Cardiac fibroblast (primary cell): Measurements from ENCODE around the gene PAH.
"Not testable (repeated sequence)": the region's sequence is repeated elsewhere in the genome, so short reads cannot be mapped to it uniquely, and the experiment has no call there.

Experiments used
- DNase-seq, 2 donors: peaks; one replicate each; pipeline versions ENCODE4 v3.0.0 to v3.0.0-alpha.2; 2010; ENCODE audit warnings: low read depth in 2 of 2
- H3K4me3 ChIP-seq, 2 donors: replicated peaks in 1 of 2; 1 replicate in 1 of 2; 2 replicates in 1 of 2; pipeline ENCODE4 v1.5.1; 2011; ENCODE audit warnings: low read depth in 2 of 2, low read length in 2 of 2, mild to moderate bottlenecking in 2 of 2, moderate library complexity in 1 of 2
- TF ChIP-seq, protein P1 (sequence below): IDR thresholded peaks from one replicate; pipeline ENCODE4 v1.5.1; 2011; ENCODE audit warnings: low read depth, mild to moderate bottlenecking, low read length, inconsistent platforms

PAH gene

DNA sequence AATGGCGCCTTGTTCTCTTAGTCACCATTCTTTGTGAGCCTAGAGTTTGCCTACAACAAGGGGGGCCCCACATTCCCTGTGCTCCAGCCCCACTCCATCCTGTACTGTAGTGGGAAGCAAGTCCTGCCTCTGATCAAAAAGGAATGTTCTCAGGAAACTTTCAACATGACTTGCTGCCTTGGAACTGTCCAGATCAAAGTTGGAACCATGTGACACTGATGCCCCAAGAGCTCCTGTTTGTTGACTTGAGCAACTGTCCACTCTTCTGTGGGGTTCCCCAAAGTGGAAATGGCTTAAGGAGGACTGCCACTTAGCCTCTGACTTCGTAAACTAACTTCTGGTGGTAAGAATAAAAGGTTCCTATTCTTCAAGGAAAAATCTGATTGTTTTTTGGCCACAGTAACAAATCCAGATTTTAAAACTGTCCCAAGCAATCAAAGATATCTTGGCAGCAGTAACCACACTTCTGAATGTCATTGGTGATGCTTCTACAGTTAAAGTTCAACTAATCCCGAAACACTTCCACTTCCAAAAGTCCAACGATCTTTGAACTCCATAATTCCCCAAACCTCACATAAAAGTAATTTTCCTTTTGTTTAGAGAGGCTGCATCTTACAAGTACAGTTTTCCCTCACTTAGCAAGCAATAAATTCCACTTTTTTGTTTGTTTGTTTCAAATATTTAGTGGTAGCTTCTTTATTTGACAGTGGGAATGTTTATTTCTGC, 67.2 kb downstream of the PAH start:
- DNase-seq, result no peak
- TF ChIP-seq, protein P1, sequence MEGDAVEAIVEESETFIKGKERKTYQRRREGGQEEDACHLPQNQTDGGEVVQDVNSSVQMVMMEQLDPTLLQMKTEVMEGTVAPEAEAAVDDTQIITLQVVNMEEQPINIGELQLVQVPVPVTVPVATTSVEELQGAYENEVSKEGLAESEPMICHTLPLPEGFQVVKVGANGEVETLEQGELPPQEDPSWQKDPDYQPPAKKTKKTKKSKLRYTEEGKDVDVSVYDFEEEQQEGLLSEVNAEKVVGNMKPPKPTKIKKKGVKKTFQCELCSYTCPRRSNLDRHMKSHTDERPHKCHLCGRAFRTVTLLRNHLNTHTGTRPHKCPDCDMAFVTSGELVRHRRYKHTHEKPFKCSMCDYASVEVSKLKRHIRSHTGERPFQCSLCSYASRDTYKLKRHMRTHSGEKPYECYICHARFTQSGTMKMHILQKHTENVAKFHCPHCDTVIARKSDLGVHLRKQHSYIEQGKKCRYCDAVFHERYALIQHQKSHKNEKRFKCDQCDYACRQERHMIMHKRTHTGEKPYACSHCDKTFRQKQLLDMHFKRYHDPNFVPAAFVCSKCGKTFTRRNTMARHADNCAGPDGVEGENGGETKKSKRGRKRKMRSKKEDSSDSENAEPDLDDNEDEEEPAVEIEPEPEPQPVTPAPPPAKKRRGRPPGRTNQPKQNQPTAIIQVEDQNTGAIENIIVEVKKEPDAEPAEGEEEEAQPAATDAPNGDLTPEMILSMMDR, result no peak
- H3K4me3 ChIP-seq, result no peak overlapping the region

DNA sequence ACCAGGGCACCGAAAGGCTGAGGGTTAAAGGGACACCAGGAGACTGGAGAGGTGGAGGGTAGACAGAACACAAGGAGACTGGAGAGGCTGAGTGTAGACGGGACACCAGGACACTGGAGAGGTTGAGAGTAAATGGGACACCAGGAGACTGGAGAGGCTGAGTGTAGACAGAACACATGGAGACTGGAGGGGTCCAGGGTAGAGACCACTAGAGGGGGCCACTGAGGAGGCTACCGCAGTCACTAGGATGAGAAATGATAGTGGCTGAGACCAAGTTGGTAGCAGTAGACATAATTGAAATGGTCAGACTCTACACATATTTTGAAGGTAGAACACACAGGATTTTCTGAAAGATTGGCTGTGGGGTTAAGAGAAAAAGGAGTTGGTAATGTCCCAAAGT, 68.2 kb downstream of the PAH start:
- no peak overlapping the region for H3K4me3 ChIP-seq
- TF ChIP-seq, protein P1, result no peak
- DNase-seq, result no peak

DNA sequence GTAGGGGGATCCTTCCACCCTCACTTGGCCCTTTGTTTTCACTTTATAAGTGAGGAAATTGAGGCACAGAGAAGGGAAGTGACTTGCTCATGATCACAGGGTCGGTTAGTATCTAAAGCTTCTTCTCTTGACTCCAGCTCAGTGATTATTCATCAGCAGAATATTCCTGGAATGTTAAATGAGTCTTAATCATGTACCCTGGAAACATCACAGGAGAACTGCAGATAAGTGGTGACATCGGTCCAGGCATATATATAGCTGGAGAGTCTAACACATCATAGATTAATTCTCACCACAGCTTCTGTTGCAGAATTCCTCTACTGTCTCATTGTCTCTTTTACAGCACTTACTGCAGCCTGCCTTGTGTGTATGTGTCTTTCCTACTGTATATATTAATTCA, 69.9 kb downstream of the PAH start:
- TF ChIP-seq, protein P1, result no peak
- no peak overlapping the region for H3K4me3 ChIP-seq
- no peak for DNase-seq

DNA sequence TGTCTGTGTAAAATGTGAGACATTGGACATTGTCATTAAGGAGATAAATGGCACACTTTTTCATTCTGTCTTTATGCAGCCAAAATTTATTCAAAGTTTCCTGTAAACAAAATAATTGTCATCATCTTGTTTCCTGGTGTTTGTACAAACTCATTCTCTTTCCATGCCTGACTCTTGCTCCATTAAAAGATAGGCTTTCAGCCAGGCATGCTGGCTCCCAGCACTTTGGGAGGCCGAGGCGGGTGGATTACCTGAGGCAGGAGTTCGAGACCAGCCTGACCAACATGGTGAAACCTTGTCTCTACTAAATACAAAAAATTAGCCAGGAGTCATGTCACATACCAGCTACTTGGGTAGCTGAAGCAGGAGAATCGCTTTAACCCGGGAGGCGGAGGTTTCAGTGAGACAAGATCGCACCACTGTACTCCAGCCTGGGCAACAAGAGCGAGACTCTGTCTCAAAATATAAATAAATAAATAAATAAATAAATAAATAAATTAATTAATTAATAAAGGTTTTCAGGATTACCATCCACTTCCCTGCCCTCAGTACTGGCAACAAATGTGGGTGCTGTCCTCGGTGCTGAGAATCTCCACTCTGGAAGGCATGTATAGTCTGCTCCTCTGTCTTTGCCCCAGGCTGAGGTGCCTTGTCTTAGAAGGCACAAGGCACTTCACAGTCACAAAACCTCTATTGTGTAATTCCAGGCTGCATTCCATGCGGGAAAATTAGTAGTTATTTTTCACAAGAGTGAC, 83.2 kb downstream of the PAH start:
- TF ChIP-seq, protein P1, result no peak
- H3K4me3 ChIP-seq, result no peak overlapping the region
- DNase-seq, result peak in 1 of 2 donors; percentile 2

DNA sequence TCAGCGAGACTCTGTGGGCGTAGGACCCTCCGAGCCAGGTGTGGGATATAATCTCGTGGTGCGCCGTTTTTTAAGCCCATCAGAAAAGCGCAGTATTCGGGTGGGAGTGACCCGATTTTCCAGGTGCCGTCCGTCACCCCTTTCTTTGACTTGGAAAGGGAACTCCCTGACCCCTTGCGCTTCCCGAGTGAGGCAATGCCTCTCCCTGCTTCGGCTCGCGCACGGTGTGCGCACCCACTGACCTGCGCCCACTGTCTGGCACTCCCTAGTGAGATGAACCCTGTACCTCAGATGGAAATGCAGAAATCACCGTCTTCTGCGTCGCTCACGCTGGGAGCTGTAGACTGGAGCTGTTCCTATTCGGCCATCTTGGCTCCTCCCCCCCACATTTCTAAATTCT, 84.2 kb downstream of the PAH start:
- not testable (repeated sequence) for H3K4me3 ChIP-seq, DNase-seq

DNA sequence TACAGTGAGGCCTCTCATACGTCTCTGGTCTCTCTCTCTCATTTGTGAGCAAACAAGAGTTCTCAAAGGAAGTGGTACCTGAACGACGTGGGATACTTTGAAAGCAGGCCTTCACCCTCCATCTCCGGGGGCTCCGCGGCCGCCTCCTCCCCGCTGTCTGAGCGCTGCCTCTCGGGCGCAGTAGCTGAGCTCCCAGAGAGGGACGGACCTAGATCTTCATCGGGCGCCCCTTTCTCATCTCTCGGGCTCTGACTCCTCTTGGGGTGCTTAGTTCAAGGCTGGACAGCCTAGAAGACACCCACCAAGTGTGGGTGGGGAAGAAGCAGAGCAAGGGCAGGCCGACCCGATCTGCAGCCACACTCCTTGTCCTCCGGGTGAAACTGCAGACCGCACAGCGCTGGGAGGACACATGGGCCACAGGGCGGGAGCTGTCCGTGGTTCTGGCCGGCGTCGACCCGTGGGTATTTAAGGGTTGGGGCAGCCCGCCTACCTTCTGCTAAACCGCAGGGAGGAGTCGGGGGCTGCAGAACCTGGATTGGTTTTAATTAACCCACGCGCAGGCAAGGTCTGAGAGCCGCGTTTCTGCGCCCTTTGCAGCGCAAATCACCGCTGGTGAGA, 92.7 kb downstream of the PAH start:
- peak; percentile 13 to 25 for DNase-seq
- H3K4me3 ChIP-seq, result no peak overlapping the region
- TF ChIP-seq, protein P1, result no peak

DNA sequence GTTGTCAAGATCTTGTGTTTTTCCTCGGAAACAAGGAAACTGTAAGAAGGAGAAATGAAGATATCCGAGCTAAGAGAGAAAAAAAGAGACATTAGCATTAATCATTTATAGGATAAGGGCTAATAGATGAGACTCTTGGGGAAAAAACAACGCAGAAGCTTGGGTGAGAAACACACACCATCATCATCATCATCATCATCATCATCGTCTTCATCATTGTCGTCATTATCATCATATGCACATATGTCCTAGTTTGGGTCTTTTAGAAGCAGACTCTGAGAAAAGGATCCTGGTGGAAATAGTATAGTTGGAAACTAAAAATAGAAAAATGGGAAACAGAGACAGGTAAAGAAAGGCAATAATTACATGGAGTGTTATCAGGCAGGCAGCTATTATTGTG, 95.9 kb downstream of the PAH start:
- H3K4me3 ChIP-seq, result no peak overlapping the region
- DNase-seq, result no peak
- TF ChIP-seq, protein P1, result no peak
